HepG2 (cell line): ENCODE results near the gene CCDC196. TPM values are rescaled to one million over a fixed set of nuclear protein-coding genes. Genes with fewer than 3 reads are reported as not detected.

Experiments
- BCL6 ChIP-seq: IDR thresholded peaks from 2 replicates; pipeline ENCODE4 v1.6.1; 2016; ENCODE audit warnings: missing genetic modification reagents, missing compliant biosample characterization
- GLI4 ChIP-seq: sonication (generic); formaldehyde crosslinking; IDR thresholded peaks from 2 replicates; pipeline ENCODE4 v1.5.1; 2020; ENCODE audit warnings: missing genetic modification reagents, mild to moderate bottlenecking, moderate library complexity, borderline replicate concordance
- MEIS1 ChIP-seq: sonication (generic); formaldehyde crosslinking; IDR thresholded peaks from 2 replicates; pipeline ENCODE4 v1.9.0; 2021; ENCODE audit warnings: mild to moderate bottlenecking, missing genetic modification reagents, moderate library complexity, borderline replicate concordance
- MXI1 ChIP-seq: IDR thresholded peaks from 3 replicates; pipeline ENCODE4 v1.6.1; 2012; ENCODE audit warnings: low read depth, low read length, inconsistent platforms, borderline replicate concordance
- SRY ChIP-seq: sonication (generic); formaldehyde crosslinking; IDR thresholded peaks from 2 replicates; pipeline ENCODE4 v1.8.0; 2022; ENCODE audit warnings: mild to moderate bottlenecking, missing genetic modification reagents
- ZEB1 ChIP-seq: IDR thresholded peaks from 2 replicates; pipeline ENCODE4 v1.6.1; 2012; ENCODE audit warnings: mild to moderate bottlenecking, low read depth, inconsistent platforms; ENCODE audit not compliant: insufficient replicate concordance
- ZNF367 ChIP-seq: sonication (generic); formaldehyde crosslinking; IDR thresholded peaks from 2 replicates; pipeline ENCODE4 v1.4.0; 2020; ENCODE audit warnings: missing genetic modification reagents, borderline replicate concordance
- ZNF556 ChIP-seq: sonication (generic); formaldehyde crosslinking; IDR thresholded peaks from 2 replicates; pipeline ENCODE4 v1.4.0; 2020; ENCODE audit warnings: mild to moderate bottlenecking, missing genetic modification reagents, borderline replicate concordance
- ZNF720 ChIP-seq: sonication (generic); formaldehyde crosslinking; IDR thresholded peaks from 2 replicates; pipeline ENCODE4 v1.4.0; 2020; ENCODE audit warnings: missing genetic modification reagents
- polyA plus RNA-seq, 8 experiments: library from polyadenylated mRNA; depleted of rRNA in 3 of 8; stranded (reverse) in 7 of 8; unstranded in 1 of 8; fragments of >200 nt; fragmentation: Illumina TruSeq in 4 of 8; extraction: Trizol in 4 of 8; gene quantifications; 2 replicates each; pipeline versions ENCODE4 v1.2.1 to v1.2.3, GENCODE V29; 2011 to 2016; ENCODE audit warnings: low read depth in 4 of 8, missing spikeins in 1 of 8, mixed read lengths in 1 of 8; ENCODE audit not compliant: insufficient read depth in 1 of 8
- total RNA-seq, 5 experiments: library from RNA; depleted of rRNA; stranded (reverse); fragments of >200 nt; fragmentation: Illumina TruSeq; extraction: Trizol; gene quantifications; 2 replicates each; pipeline ENCODE4 v1.2.3, GENCODE V29; 2016; ENCODE audit warnings: low read depth in 1 of 5
- TF ChIP-seq, protein P1 (sequence below): sonication (generic); formaldehyde crosslinking; IDR thresholded peaks from 2 replicates; pipeline ENCODE4 v1.4.0; 2020; ENCODE audit warnings: missing genetic modification reagents, borderline replicate concordance
- TF ChIP-seq, protein P2 (sequence below), 2 experiments: fragments of 450-650 bp in 1 of 2; sonication (generic) in 1 of 2; formaldehyde crosslinking in 1 of 2; IDR thresholded peaks; 2 replicates each; pipeline versions ENCODE4 v1.6.1 to v1.8.0; 2016 to 2022; ENCODE audit warnings: antibody characterized with exemption in 1 of 2, mild to moderate bottlenecking in 1 of 2, missing genetic modification reagents in 1 of 2

The CCDC196 gene
- total and polyA plus RNA-seq, 2 of the 13 experiments (the other 11 are each of a cell fraction or from before 2014, with no cell fraction given), result not detected

DNA sequence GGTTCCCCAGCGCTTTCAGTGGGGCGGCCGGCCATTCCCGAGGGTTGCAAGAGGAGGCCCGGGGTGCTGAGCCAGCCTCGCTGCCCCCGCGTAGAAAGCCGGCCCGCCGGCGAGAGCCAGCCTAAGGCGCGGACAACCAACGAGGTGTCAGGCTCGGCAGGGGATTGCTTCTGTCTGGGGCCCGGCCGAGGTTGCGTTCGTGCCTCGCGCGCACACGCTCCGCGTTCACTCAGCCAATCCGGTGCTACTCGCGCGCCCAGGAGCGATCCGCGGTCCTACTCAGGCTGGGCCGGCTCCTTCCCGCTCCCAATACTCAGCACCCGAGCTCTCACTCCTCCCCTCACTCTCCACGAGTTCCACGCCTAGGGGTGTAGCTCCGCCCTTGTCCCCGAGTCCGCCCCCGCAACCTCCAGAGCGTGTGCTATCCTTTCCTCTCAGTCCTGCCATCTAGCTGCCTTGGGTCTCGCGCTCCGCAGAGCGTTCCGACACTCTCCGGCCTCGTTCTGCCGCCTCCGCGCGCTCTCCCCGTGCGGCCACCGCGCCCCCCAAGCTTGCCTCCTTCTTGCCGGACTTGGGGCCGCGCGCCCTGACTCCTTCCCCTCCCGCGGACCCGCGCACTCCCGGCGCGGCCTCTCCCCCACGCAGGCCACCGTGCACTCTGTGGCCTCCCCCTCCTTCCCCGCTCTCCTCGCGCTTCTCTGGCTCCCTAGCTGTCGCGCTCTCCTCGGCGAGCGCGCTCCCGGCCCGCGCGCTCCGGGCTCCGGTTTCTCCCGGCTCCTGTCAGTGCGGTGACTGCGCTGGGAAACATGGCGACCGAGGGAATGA is 21.8 kb downstream of the CCDC196 start, which contains the start of gene GPHN (continued):
- TF ChIP-seq ZNF367 (CRISPR knock-in tag) (no peak), MXI1 (peak; percentile 90; the same call in 2 of the 3 replicates), GLI4 (CRISPR knock-in tag) (no peak; the same call in 1 of the 2 replicates), BCL6 (CRISPR knock-in tag) (peak; percentile 39; the same call in 1 of the 2 replicates), ZEB1 (no peak), ZNF720 (CRISPR knock-in tag) (no peak), SRY (CRISPR knock-in tag) (no peak; the same call in none of the 2 replicates), ZNF556 (CRISPR knock-in tag) (no peak; the same call in 1 of the 2 replicates), MEIS1 (CRISPR knock-in tag) (no peak; the same call in 1 of the 2 replicates)
- TF ChIP-seq, protein P1, sequence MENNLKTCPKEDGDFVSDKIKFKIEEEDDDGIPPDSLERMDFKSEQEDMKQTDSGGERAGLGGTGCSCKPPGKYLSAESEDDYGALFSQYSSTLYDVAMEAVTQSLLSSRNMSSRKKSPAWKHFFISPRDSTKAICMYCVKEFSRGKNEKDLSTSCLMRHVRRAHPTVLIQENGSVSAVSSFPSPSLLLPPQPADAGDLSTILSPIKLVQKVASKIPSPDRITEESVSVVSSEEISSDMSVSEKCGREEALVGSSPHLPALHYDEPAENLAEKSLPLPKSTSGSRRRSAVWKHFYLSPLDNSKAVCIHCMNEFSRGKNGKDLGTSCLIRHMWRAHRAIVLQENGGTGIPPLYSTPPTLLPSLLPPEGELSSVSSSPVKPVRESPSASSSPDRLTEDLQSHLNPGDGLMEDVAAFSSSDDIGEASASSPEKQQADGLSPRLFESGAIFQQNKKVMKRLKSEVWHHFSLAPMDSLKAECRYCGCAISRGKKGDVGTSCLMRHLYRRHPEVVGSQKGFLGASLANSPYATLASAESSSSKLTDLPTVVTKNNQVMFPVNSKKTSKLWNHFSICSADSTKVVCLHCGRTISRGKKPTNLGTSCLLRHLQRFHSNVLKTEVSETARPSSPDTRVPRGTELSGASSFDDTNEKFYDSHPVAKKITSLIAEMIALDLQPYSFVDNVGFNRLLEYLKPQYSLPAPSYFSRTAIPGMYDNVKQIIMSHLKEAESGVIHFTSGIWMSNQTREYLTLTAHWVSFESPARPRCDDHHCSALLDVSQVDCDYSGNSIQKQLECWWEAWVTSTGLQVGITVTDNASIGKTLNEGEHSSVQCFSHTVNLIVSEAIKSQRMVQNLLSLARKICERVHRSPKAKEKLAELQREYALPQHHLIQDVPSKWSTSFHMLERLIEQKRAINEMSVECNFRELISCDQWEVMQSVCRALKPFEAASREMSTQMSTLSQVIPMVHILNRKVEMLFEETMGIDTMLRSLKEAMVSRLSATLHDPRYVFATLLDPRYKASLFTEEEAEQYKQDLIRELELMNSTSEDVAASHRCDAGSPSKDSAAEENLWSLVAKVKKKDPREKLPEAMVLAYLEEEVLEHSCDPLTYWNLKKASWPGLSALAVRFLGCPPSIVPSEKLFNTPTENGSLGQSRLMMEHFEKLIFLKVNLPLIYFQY, result no peak
- TF ChIP-seq, protein P2, sequence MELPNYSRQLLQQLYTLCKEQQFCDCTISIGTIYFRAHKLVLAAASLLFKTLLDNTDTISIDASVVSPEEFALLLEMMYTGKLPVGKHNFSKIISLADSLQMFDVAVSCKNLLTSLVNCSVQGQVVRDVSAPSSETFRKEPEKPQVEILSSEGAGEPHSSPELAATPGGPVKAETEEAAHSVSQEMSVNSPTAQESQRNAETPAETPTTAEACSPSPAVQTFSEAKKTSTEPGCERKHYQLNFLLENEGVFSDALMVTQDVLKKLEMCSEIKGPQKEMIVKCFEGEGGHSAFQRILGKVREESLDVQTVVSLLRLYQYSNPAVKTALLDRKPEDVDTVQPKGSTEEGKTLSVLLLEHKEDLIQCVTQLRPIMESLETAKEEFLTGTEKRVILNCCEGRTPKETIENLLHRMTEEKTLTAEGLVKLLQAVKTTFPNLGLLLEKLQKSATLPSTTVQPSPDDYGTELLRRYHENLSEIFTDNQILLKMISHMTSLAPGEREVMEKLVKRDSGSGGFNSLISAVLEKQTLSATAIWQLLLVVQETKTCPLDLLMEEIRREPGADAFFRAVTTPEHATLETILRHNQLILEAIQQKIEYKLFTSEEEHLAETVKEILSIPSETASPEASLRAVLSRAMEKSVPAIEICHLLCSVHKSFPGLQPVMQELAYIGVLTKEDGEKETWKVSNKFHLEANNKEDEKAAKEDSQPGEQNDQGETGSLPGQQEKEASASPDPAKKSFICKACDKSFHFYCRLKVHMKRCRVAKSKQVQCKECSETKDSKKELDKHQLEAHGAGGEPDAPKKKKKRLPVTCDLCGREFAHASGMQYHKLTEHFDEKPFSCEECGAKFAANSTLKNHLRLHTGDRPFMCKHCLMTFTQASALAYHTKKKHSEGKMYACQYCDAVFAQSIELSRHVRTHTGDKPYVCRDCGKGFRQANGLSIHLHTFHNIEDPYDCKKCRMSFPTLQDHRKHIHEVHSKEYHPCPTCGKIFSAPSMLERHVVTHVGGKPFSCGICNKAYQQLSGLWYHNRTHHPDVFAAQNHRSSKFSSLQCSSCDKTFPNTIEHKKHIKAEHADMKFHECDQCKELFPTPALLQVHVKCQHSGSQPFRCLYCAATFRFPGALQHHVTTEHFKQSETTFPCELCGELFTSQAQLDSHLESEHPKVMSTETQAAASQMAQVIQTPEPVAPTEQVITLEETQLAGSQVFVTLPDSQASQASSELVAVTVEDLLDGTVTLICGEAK (IDR thresholded peaks at IDR 0.05), result no peak
- TF ChIP-seq, protein P2 (CRISPR knock-in tag; IDR thresholded peaks at IDR 0.05), result peak; percentile 64
